Activated CD4-positive, alpha-beta T cell treated with anti-CD3 and anti-CD28 coated beads for 48 hours (primary cell): ENCODE measurements around the gene ELK1.
"Not testable (repeated sequence)": the region's sequence is repeated elsewhere in the genome, so short reads cannot be mapped to it uniquely, and the experiment has no call there.

Experiments
- DNase-seq: peaks from one replicate; pipeline ENCODE4 v3.0.0-alpha.2; 2020

The ELK1 gene, protein sequence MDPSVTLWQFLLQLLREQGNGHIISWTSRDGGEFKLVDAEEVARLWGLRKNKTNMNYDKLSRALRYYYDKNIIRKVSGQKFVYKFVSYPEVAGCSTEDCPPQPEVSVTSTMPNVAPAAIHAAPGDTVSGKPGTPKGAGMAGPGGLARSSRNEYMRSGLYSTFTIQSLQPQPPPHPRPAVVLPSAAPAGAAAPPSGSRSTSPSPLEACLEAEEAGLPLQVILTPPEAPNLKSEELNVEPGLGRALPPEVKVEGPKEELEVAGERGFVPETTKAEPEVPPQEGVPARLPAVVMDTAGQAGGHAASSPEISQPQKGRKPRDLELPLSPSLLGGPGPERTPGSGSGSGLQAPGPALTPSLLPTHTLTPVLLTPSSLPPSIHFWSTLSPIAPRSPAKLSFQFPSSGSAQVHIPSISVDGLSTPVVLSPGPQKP

DNA sequence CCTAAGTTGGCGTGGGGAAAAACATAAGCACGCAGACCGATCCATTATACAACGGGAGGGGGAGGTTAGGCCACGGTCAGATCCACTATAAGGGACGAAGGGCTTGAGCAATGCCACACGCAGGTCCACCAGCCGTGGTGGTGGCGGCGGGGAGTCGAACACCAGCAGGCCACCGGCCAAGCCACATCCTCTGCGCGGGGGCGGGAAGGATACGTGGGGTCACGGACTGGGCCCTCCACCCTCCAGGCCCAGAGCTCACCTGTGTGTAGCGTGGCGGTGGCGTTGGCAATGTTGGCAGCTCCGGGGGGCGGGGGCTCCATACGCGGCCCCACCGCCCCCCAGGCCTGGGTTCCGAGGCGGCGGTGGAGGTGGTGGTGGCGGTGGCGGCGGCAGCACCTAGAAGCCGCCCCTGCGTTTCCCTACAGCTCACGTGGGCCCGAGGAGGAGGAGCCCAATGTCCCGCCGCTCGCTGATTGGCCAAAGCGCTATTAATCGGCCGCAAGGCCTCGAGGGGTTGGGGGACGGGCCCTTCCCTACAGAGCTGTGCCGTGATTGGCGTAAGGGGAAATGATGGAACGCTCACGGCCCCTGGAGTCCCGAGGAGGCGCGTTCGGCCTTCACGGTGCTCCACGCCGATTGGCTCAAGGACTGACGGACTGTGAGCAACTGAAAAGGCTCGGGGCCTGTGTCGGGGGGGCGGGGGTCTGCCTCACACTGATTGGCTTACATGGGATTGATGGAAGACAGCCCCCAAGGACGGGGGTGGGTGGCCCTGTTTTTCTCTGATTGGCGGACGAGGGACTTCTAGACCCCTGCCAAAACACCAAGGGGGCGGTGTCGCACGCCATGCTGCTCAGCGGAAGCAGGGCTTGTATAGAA is at the start of gene ELK1:
TSS of gene ELK1 (minus strand) at position 400 of the 879 bp plus-strand sequence. CDS start 9,122 bp downstream, outside the sequence.
- DNase-seq, result peak; percentile 91

DNA sequence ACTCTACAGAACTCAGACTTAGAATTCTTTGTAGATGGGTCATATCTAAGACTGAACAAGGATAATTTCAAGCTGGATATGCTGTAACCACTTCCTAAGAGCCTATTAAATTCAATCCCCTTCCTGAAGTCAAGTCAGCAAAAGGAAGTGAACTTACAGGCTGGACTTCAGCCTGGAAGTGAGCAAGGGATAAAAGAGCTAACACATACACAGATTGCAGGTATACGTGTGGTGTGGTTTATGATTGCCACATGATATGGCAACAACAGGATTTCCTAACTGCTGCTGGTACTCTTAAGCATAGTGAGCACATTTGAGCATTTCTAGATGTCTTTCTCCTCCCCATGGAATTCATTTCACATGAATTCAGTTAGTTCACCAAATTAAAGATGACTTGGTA is 46.8 kb upstream of the ELK1 start:
- DNase-seq, result no peak

DNA sequence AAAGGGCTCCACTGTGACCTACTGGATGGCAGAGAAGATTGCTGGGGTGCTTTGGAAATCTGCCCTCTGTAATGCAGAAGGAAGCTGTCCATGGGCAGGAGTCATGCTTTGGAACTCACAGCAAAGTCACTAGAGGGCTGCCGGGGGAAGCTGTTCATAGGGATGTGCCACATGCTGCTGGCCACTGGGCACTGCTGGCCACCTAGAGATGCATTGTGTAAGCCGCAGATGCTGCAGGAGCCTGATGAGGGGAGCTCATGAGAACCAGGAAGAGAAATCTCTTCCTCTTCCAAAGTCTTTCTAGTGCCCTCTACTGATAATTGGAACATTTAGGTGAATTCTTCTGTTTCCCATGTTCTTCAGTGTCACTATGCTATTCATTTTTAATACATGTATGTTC is 39.8 kb upstream of the ELK1 start:
- DNase-seq, result no peak

DNA sequence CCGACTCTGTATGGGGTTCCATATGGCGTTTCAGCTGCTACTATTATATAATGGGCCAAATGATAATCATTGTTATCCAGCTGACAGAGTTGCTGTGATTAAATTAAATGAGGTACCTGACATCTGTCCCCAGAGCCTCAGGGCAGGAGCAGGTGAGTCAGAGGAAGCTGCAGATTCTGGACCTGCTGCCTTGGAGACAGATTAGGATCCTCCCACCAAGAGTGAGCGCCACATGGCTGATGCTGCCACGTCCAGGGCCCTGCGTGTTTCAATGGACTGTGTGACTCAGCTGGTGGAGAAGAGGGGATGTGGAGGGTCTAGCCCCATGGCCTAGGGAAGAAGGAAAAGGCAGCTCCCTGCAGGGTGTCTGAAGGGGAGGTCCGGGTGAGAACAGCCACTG is 36.9 kb upstream of the ELK1 start:
- DNase-seq, result no peak

DNA sequence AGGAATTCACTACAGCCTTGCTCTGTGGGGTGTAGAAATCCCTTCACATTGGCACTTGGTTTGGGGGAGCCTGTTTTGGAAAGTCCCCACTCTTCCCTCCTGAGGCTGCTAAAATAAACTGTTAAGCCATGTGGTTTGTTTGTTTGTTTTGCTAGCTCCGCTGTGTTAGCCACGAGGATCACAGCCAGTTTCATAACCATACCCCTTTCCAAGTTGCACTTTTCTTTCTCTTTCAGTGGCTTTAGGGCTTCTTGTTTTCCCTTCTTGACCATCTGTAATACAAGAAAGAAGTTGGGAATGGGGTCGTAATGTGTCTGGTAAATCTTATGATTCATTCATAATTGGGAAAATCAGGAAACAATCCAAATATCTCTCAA is 33.5 kb upstream of the ELK1 start:
- DNase-seq, result no peak

DNA sequence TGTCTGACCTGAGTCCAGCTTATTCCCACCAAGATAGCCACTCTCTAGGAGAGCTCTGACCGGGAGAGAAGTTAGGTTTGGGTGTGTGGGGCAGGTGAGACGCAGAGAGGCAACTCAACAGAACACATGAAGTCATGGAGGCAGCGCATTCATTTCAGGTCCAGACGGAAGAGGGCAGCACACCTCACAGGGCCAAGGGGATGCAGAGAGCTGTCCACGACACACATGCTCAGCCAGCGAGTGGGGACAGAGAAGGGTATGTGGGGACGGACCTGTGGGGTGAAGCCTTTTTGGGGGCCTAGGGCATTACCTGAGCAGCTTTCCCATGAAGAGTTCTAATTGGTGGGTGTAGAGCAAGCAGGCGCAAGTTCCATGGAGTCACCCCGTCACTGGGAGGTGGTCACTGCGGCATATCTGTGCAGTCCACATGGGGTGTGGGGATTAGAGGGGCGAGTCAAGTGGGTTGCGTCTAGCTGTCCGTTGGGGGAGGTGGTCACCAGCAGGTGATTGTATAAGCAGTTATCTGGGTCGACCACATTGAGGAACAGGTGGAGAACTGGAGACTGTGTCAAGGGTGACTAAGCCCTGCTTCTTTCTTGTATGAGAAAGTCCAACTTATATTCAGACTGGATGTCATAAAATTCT is 32.9 kb upstream of the ELK1 start:
- no peak for DNase-seq

DNA sequence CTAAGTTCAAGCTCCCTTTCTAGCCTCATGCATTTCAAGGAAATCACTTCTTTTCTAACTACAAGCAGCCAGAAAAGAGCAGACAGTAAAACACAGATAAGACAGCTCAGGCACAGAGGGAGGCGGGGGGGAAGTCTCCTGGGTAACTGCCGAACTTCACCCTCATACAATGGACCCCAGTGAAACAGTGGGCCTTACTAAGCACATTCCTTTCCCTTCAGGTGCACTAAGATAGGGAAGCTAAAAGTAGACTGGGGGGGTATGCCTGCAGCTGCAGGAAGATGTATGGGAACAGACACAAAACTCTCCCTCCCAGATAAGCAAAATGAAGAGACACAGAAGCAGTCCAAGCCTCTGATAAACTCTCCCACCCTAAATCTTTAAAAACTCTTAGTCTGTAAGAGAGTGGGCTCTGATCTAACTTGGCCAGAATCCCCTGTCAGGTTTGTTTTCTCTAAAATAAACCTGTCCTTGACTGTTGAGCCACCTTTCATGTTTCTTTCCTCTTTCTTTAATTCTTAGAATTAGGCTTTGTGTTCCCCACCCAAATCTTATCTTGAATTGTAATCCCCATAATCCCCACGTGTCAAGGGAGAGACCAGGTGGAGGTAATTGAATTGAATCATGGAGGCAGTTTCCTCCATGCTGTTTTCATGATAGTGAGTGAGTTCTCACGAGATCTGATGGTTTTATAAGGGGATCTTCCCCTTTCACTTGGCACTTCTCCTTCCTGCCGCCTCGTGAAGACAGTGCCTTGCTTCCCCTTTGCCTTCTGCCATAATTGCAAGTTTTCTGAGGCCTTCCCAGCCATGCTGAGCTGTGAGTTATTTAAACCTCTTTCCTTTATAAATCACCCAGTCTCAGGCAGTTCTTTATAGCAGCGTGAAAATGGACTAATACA is 25.8 kb upstream of the ELK1 start:
- DNase-seq, result not testable (repeated sequence)

DNA sequence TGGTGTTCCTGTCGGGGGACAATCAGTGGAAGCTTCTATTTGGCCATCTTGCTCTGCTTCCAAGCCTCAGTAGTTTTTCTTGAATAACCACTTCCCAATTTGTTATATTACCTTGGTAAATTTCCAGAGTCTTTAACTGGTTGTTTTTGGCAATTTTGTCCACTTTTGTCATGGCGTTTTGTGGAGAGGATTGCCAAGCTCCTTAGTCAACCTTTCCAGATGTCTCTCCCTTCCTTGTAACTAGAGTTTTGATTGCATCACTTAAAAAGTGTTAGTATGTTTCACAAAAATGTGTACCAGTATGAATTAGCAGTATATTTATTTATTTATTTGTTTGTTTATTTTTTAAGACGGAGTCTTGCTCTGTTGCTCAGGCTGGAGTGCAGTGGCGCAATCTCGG is 24.4 kb upstream of the ELK1 start:
- DNase-seq, result no peak

DNA sequence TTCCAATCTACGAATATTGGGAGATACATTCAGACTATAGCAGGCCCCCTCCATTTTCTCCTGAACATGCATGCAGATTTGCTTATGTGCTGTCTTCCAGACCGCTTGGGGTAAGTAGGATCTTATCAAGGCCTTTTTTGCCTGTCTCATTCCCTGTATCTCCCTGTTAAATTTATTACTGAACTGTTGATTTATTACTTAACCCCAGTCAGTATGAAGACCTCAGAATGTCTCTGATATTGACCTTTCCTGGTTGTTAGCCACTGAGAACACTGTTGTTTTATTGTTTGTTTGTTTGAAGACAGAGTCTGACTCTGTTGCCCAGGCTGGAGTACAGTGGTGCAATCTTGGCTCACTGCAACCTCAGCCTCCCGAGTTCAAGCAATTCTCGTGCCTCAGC is 15.4 kb upstream of the ELK1 start:
- DNase-seq, result not testable (repeated sequence)

DNA sequence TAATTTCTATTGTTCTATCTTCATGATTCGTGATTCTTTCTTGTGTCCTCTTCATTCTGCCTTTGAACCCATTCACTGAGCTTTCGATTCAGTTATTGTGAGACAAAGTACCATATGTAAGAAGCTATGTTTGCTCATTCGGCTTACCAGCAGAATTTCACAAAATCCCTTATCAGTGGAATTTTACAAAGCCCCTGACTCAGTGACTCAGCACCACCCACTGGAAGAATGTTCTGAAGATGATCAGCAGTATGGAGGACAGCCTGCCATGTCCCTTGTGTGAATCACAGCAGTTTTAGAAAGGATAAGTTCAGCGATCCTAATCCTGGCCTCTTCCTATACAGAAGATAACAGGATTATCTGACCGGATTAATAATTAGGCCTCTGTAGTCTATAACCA is 14.4 kb upstream of the ELK1 start:
- DNase-seq, result peak; percentile 11

DNA sequence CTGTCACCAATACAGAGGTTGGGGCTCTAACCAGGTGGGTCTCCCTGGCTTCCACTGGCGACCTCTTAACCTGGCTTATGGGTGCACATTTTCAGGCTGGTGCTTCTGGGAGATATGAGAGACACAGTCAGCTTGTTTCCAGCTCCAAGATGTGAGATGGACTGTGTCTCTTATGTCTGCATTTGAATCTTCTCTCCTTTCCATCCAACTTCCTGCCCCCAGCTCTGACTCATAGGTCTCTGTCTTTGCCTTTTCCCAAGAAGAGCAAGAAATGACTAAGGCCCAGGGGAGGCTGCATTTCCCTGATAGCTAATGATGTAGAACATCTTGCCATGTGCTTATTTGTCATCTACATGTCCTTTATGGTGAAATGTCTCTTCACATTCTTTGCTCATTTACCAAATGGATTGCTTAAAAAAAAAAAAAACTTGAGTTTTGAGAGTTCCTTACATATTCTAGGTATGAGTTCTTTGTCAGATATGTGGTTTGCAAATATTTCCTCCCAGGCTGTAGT is 11.8 kb upstream of the ELK1 start:
- peak; percentile 77 for DNase-seq

DNA sequence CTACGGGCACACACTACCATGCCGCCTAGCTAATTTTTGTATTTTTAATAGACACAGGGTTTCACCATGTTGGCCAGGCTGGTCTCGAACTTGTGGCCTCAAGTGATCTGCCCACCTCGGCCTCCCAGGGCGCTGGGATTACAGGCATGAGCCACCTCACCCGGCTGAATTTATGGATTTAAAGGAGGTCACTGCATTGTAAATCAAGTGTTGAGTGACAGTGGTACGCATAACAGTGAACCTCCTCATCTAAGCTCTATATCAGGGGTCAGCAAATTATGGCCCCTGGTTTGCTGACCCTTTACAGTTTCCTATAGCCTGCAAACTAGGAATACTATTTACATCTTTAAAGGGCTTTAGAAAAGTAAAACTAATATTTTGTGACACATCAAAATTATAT is 11.2 kb upstream of the ELK1 start:
- no peak for DNase-seq

DNA sequence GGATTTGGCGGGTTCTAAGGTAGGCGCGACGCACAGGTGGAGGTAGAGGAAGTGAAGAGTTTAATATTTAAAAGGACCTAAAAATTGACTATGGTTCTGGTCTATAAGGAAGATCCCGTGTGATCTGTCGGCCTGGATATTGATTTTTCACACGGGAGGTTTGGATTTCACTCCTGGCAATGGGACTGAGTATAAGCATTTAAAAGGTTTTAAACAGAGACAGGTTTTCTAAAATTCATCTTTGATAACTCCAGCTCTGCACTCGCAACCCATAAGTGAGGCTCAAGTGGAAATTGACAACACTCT is 9.0 kb upstream of the ELK1 start:
- no peak for DNase-seq

DNA sequence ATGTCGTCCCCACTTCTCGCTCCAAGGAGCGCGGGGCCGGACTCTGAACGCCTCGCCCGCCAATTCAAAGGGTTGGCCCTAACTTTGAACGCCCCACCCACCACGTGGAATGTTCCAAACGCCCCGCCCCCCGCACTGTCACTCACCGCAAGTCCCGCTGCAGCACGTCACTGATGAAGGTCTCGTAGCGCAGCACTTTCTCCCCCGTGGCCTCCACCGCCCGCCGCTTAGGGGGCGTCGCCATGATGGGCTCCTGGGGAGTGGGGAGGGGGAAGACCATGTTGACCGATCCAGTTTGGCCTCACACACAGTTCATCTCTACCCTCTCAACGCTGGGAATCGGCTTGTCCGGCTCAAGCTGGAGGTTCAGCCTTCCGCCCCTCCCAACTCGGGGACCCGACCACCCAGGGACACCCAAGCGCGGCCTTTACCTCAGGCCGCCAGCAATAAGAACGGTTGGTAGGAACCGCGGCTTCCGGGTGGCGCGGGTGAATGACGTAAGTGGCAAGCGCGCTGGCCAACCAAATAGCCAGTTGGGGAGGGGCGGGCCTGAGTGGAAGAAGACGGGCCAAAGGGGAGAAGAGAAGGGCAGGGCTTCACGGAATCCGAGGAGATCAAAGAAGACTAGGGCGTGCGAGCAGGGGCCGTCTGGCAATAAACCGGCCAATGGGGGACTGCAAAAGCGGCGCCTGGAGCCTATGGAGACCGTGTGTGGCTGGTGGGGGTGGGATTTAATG is 8.5 kb upstream of the ELK1 start, which contains the start of gene UXT:
TSS of gene UXT (minus strand) at position 497 of the 737 bp plus-strand sequence. CDS start at position 244, 253 bp downstream.
- DNase-seq, result peak; percentile 96

DNA sequence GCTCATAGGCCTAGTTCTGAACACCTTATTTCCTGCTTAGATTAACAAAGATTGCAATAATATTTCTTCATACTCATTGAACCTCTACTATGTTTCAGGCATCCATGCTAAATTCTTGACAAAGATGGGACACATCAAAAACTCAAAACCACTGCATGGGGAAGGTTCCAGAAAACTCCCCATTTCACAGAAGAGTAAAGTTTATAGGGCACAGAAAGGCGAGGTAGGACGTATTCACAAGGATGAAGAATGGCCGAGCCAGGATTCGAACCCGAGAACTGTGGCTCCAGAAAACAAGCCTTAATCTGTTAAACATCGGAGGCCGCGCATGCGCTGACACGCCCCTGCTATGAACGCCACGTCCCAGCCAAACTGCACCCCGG is 7.9 kb upstream of the ELK1 start:
- no peak for DNase-seq

DNA sequence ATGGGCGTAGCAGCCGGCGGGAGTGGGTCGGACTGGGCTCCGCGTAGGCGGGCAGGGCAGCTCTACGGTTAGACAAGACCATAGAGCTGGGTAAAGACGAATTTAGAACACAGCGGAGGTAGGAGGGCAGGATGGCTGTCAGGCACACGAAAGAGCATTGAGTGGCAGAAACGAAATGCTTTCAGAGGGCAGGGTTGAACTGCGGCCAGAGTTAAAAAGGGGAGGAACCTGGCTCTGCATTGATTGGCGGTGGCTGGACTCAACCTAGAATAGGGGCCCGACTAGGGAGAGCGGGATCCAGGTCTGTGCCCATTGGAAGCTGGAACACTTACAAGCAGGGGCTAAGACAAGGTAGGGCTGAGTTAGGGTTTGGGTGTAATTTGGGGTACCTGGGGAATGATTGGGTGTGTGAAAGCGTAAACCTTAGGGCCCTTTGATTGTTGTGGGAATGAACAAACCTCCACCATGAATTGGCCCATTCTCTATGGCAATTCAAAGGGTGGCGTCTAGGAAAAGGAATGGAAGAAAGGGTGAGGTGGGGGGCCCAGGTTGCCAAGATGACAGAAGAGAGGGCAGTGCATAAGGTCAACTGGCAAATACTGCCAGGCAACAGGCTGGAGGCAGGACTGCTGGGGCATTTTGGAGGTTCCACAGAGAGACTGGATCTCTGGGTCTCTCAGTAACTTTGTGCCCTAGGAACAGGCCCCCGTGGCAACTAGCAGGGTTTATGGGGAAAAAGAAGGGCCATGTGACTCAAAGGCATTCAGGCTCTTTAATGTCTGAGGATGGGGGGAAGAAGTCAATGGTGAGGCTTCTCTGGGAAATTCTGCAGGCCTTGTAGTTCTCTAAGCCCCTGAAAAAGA is 911 bp upstream of the ELK1 start:
- no peak for DNase-seq

DNA sequence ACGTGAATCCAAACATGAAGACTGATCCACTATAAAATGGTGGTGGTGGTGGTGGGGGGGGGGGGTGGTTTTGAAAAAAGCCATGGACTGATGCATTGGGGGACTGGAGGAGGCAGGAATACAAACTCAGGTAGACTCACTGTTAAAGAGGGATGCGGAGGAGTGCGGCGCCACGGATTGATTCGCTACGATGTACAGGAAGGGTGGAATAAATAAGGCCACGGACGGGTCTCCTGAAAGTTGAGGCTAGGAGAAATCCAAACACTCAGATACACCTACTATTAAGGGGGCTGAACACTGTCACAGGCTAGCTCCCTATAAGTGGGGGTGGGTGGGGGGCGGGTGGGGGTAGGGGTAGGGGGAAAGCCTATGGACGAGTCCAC is 591 bp downstream of the ELK1 start:
- DNase-seq, result no peak

DNA sequence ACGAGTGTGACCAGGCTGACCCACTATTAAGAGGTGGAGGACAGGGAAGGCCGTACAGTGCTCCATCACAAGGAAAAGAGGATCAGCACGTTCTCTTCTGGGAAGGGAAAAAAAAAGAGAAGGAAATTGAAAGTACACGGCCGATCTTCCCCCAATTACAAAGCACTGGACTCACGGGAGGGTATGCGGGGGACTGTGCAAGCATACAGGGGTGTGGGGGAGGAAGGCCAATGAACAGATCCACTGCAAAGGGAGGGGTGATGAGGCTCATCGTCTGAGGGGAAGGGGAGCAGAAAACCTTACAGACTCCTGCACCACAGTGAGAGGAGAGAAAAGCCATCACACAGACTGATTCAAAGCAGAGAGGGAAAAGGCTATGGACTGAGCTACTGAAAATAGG is 1.1 kb downstream of the ELK1 start:
- DNase-seq, result no peak

DNA sequence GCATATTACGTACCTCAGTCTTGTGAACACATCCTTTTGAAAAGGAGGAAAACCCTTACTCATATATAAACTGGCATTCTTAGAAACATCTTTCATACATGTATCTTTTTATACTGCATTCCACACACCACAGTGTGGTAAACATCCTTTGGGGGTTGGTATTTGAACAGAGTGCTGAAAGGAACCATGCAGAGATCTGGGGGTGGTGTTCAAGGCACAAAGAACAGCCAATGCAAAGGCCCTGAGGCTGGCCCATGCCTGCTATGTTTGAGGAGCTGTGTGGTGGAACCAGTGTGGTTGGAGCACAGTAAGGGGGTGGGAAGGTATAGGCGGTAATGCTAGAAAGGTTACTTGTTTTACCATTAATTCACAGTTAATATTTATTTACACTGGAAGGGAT is 2.0 kb downstream of the ELK1 start:
- DNase-seq, result peak; percentile 20

DNA sequence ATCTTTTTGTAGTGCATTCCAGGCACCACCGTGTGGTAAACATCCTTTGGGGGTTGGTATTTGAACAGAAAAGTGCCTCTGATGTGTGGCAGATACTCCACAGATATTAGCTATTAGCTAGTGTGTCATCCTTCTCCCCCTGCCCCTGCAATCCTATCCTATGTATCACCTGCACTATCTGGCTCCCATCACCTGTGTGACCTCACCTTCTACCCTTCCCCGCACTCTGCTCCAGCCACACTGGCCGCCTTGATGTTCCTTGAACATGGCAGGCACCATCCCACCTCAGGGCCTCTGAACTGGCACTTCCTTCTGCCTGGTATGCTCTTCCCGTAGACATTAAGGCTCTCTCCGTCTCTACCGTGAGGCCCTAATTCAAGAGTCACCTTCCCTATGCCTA is 3.7 kb downstream of the ELK1 start:
- no peak for DNase-seq

DNA sequence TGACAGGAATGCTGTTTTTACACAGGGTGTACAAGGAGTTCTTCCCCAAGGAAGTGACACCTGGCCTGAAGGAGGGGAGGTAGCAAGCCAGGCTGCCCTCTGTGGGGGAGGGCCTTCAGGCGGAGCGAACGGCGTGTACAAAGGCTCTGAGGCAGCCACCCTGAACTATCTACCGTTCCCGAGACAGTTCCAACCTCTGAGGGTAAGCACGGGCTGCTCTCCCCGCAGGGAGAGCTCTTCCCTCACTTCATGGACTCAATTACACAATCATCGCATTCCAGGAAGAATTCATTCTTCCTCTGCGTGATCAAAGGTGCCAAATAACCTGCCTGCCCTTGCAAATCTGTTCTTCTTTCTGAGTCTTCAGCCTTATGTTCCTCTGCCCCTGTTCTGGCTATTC is 4.8 kb downstream of the ELK1 start:
- no peak for DNase-seq
